ENCODE results near the gene HES7.
A peak's percentile ranks its signal among the peaks of the same experiment; 100 is the strongest.

The HES7 gene

GRCh38 chr17:8161289-8162232 lies 37.7 kb upstream of the HES7 start:
- Histone ChIP-seq H3K27me3 (ENCODE audit: control insufficient read depth, insufficient read depth, low read length) (no peaks in the 10 kb centered on the region), H3K4me3 (ENCODE audit: low read depth, low read length) (peak overlapping the region; percentile 80), H3K36me3 (ENCODE audit: control insufficient read depth, insufficient read depth, low read length) (peaks cover 21% of the 10 kb centered on the region), H3K9me3 (ENCODE audit: control insufficient read depth, insufficient read depth, low read depth, low read length) (no peaks in the 10 kb centered on the region), H3K4me1 (ENCODE audit: control insufficient read depth, insufficient read depth, low read length) (peaks cover 29% of the 10 kb centered on the region), H3K27ac (ENCODE audit: low read depth, low read length) (no peak overlapping the region), H3K9ac (ENCODE audit: low read length) (peak overlapping the region; percentile 87)

- H3K9ac ChIP-seq (ENCODE audit: low read length), result no peak overlapping the region
- H3K27ac ChIP-seq (ENCODE audit: low read depth, low read length), result no peak overlapping the region
- no peaks in the 10 kb centered on the region for H3K27me3 ChIP-seq (ENCODE audit: control insufficient read depth, insufficient read depth, low read length)
- no peak overlapping the region for H3K4me3 ChIP-seq (ENCODE audit: low read depth, low read length)
- peaks cover 21% of the 10 kb centered on the region for H3K36me3 ChIP-seq (ENCODE audit: control insufficient read depth, insufficient read depth, low read length)
- H3K4me1 ChIP-seq (ENCODE audit: control insufficient read depth, insufficient read depth, low read length), result peaks cover 30% of the 10 kb centered on the region
- H3K9me3 ChIP-seq (ENCODE audit: control insufficient read depth, insufficient read depth, low read depth, low read length), result no peaks in the 10 kb centered on the region
Observed at GRCh38 chr17:8160741-8161221, 36.9 kb upstream of the HES7 start.

- peaks cover 35% of the 10 kb centered on the region for H3K4me1 ChIP-seq (ENCODE audit: control insufficient read depth, insufficient read depth, low read length)
- H3K27me3 ChIP-seq (ENCODE audit: control insufficient read depth, insufficient read depth, low read length), result no peaks in the 10 kb centered on the region
- no peaks in the 10 kb centered on the region for H3K9me3 ChIP-seq (ENCODE audit: control insufficient read depth, insufficient read depth, low read depth, low read length)
Observed at GRCh38 chr17:8160224-8160577, 36.3 kb upstream of the HES7 start.

GRCh38 chr17:8159459-8160223 lies 35.7 kb upstream of the HES7 start:
- Histone ChIP-seq H3K4me3 (ENCODE audit: low read depth, low read length) (no peak overlapping the region), H3K36me3 (ENCODE audit: control insufficient read depth, insufficient read depth, low read length) (peaks cover 21% of the 10 kb centered on the region), H3K9me3 (ENCODE audit: control insufficient read depth, insufficient read depth, low read depth, low read length) (no peaks in the 10 kb centered on the region), H3K4me1 (ENCODE audit: control insufficient read depth, insufficient read depth, low read length) (peaks cover 35% of the 10 kb centered on the region), H3K27me3 (ENCODE audit: control insufficient read depth, insufficient read depth, low read length) (no peaks in the 10 kb centered on the region), H3K27ac (ENCODE audit: low read depth, low read length) (no peak overlapping the region), H3K9ac (ENCODE audit: low read length) (no peak overlapping the region)

More at GRCh38 chr17:8160224-8160577, 36.3 kb upstream of the HES7 start:
- H3K36me3 ChIP-seq (ENCODE audit: control insufficient read depth, insufficient read depth, low read length), result peaks cover 21% of the 10 kb centered on the region
- no peak overlapping the region for H3K9ac ChIP-seq (ENCODE audit: low read length)
- no peak overlapping the region for H3K4me3 ChIP-seq (ENCODE audit: low read depth, low read length)
- no peak overlapping the region for H3K27ac ChIP-seq (ENCODE audit: low read depth, low read length)

- H3K27me3 ChIP-seq (ENCODE audit: control insufficient read depth, insufficient read depth, low read length), result no peaks in the 10 kb centered on the region
- H3K9ac ChIP-seq (ENCODE audit: low read length), result no peak overlapping the region
- H3K4me1 ChIP-seq (ENCODE audit: control insufficient read depth, insufficient read depth, low read length), result peaks cover 31% of the 10 kb centered on the region
- no peak overlapping the region for H3K4me3 ChIP-seq (ENCODE audit: low read depth, low read length)
- no peaks in the 10 kb centered on the region for H3K9me3 ChIP-seq (ENCODE audit: control insufficient read depth, insufficient read depth, low read depth, low read length)
- H3K27ac ChIP-seq (ENCODE audit: low read depth, low read length), result no peak overlapping the region
- peaks cover 21% of the 10 kb centered on the region for H3K36me3 ChIP-seq (ENCODE audit: control insufficient read depth, insufficient read depth, low read length)
Observed at GRCh38 chr17:8159032-8159400, 35.1 kb upstream of the HES7 start.

- Histone ChIP-seq H3K9me3 (ENCODE audit: control insufficient read depth, insufficient read depth, low read depth, low read length) (no peaks in the 10 kb centered on the region), H3K9ac (ENCODE audit: low read length) (no peak overlapping the region), H3K27ac (ENCODE audit: low read depth, low read length) (no peak overlapping the region), H3K36me3 (ENCODE audit: control insufficient read depth, insufficient read depth, low read length) (peaks cover 21% of the 10 kb centered on the region), H3K4me1 (ENCODE audit: control insufficient read depth, insufficient read depth, low read length) (peaks cover 29% of the 10 kb centered on the region), H3K27me3 (ENCODE audit: control insufficient read depth, insufficient read depth, low read length) (no peaks in the 10 kb centered on the region), H3K4me3 (ENCODE audit: low read depth, low read length) (no peak overlapping the region)
Observed at GRCh38 chr17:8158267-8159031, 34.5 kb upstream of the HES7 start.

GRCh38 chr17:8156246-8156992 lies 32.5 kb upstream of the HES7 start:
- Histone ChIP-seq H3K9me3 (ENCODE audit: control insufficient read depth, insufficient read depth, low read depth, low read length) (no peaks in the 10 kb centered on the region), H3K27me3 (ENCODE audit: control insufficient read depth, insufficient read depth, low read length) (no peaks in the 10 kb centered on the region), H3K36me3 (ENCODE audit: control insufficient read depth, insufficient read depth, low read length) (peaks cover 15% of the 10 kb centered on the region), H3K4me3 (ENCODE audit: low read depth, low read length) (peak overlapping the region; percentile 96), H3K9ac (ENCODE audit: low read length) (peak overlapping the region; percentile 76), H3K4me1 (ENCODE audit: control insufficient read depth, insufficient read depth, low read length) (peaks cover 31% of the 10 kb centered on the region), H3K27ac (ENCODE audit: low read depth, low read length) (peak overlapping the region; percentile 76; the same call in 1 of the 2 replicates)

- Histone ChIP-seq H3K27me3 (ENCODE audit: control insufficient read depth, insufficient read depth, low read length) (no peaks in the 10 kb centered on the region), H3K4me1 (ENCODE audit: control insufficient read depth, insufficient read depth, low read length) (peaks cover 30% of the 10 kb centered on the region), H3K9ac (ENCODE audit: low read length) (peak overlapping the region; percentile 76)
Observed at GRCh38 chr17:8155996-8156245, 32.0 kb upstream of the HES7 start.

GRCh38 chr17:8155231-8155995 lies 31.5 kb upstream of the HES7 start:
- no peaks in the 10 kb centered on the region for H3K9me3 ChIP-seq (ENCODE audit: control insufficient read depth, insufficient read depth, low read depth, low read length)
- peaks cover 33% of the 10 kb centered on the region for H3K4me1 ChIP-seq (ENCODE audit: control insufficient read depth, insufficient read depth, low read length)
- H3K27ac ChIP-seq (ENCODE audit: low read depth, low read length), result 0 out of 2 replicates have a peak overlapping the region, but pooled peaks have one; percentile 21

More at GRCh38 chr17:8155996-8156245, 32.0 kb upstream of the HES7 start:
- Histone ChIP-seq H3K9me3 (ENCODE audit: control insufficient read depth, insufficient read depth, low read depth, low read length) (no peaks in the 10 kb centered on the region), H3K4me3 (ENCODE audit: low read depth, low read length) (peak overlapping the region; percentile 96), H3K27ac (ENCODE audit: low read depth, low read length) (0 out of 2 replicates have a peak overlapping the region, but pooled peaks have one; percentile 21), H3K36me3 (ENCODE audit: control insufficient read depth, insufficient read depth, low read length) (peaks cover 10% of the 10 kb centered on the region)

More at GRCh38 chr17:8155231-8155995, 31.5 kb upstream of the HES7 start:
- peak overlapping the region; percentile 76 for H3K9ac ChIP-seq (ENCODE audit: low read length)
- no peaks in the 10 kb centered on the region for H3K27me3 ChIP-seq (ENCODE audit: control insufficient read depth, insufficient read depth, low read length)
- H3K36me3 ChIP-seq (ENCODE audit: control insufficient read depth, insufficient read depth, low read length), result peaks cover 7% of the 10 kb centered on the region
- H3K4me3 ChIP-seq (ENCODE audit: low read depth, low read length), result peak overlapping the region; percentile 96

Measured in HUES6 (cell line).